CD4-positive, alpha-beta T cell treated with Interleukin-1 beta for 1 hour (primary cell): ENCODE measurements around the gene RNF150.

Experiments
- DNase-seq, 2 donors: peaks; one replicate each; pipeline ENCODE4 v3.0.0-alpha.2; 2020 to 2022

RNF150 gene

DNA sequence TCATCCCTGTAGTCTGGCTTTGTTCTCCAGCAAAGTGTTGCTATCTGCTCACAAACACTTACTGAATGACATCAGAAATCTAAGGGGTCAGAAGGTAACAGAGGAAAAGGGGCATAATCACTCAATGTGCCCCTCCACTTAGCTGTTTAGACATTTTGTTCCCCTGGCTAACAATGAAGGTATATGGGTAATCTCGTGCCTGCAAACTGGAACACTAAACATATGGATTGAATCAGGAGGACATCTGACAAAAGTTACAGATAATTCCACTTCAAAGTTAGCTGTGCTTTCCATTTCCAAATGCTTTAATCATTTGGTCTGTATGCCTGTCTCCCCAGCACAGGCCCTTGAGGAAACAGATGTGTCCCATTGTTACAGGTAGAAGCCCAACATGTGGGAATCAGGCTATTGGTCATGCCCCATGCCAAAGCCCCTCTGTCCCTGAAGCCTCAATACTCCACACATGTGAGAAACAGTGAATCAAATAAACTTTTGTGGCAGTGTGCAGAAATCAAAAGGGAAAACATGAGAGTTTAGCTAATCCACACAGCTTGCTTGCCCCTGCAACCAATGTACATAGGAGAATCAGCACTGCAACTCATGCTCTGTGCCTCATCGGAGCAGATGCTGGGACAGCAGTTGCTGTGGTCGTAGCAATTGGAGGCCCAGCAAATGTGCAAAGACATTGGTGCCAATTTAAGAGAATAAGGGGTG lies 111.7 kb downstream of the RNF150 start:
- no peak for DNase-seq

DNA sequence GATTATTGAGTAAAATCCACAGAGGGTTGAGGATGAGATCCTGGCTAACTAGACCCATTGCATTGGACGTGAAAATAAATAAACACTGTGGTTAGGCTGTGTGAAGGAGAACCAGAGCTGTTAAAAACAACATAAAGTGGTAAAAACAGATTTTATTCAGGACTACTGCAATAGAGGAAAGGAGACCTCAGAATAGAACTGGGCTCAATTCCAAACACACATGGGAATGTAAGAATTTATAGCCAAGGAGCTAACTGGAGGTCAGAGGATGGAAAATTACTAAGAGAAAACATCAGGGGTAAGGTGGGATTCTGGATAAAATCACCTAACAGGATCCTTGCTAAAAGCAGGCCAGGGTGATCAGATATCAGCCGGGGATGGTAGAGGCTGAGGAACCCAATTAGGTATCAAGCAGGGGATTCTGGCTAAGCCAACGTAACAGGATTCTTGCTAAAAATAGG lies 112.4 kb downstream of the RNF150 start:
- DNase-seq = no peak

DNA sequence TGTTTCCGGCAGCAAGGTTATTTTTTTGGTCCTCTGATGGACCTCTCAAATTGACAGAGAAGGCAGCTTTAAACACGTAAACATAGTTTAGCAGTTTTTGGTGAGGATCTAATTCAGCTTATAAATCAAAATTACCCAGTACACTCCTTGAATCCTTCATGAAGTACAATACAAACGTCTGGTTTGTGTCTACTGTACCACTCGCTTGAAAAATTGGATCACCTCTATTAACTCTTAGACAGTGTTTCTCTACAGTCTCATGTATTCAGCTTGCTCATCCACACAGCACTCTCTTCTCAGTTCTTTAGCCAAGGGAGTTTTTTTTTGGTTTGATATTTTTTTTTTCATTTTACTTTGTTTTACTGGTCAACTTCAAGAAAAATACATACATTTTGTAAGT lies 113.5 kb downstream of the RNF150 start:
- no peak for DNase-seq

DNA sequence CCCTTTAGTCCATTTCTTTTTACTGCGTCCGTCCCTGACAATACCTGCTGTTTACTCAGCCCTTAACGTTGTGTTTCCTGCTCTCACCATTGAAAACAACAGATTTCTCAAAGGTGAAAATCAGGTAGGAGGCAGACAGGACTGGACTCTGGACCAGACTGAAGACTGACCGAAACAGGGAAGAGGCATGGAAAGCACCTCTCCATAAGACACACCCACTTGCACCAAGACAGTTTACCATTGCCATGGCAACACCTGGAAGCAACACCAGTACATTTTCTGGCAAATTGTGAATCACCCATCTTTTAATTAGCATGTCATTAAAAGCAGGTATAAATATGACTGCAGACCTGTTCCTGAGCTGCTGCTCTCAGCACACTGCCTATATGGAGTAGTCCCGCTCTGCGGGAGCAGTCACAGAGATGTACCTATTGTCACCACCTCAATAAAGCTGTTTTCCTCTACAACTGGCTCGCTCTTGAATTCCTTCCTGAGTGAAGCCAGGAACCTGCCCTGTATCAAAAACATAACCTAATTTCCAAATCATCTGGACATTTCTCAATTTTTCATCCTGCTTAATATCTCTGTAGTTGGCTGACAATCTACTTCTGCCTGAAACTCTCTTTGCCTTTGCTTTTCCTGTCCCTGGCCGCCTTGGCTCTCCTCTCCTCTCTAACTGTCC lies 117.0 kb downstream of the RNF150 start:
- DNase-seq = no peak

DNA sequence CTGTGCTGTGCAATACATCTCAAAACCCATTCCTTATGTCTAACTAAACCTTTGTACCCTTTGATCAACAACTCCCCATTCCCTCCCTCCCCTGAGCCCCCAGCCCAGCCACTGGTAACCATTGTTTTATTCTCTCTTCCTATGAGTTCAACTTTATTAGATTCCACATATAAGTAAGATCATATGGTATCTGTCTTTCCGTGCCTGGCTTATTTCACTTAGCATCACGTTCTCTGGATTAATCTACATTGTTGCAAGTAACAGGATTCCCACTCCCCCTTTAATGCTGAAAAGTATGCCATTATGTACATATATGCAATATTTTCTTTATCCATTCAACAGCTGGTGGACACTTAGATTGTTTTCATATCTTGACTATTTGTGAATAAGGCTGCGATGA lies 119.4 kb downstream of the RNF150 start:
- DNase-seq = no peak

DNA sequence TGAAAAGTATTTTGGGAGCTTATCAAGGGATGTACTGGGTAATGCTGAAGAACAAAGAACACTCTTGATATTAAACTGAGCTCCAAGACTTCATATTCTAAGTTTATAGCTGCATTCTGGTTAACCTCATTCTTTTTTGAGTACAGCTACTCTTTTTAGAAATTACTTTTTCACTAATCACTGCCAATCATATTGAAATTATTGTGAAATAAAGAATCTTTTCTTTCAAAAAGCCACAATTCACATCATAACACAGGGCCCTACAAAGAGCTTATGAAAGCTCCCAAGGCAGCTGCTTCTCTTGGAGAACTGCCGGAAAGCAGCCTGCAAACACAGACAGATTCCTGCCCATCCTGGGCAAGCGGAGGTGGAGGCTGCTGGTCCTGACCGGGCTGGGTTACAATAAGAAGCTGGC lies 121.4 kb downstream of the RNF150 start:
- DNase-seq = no peak

DNA sequence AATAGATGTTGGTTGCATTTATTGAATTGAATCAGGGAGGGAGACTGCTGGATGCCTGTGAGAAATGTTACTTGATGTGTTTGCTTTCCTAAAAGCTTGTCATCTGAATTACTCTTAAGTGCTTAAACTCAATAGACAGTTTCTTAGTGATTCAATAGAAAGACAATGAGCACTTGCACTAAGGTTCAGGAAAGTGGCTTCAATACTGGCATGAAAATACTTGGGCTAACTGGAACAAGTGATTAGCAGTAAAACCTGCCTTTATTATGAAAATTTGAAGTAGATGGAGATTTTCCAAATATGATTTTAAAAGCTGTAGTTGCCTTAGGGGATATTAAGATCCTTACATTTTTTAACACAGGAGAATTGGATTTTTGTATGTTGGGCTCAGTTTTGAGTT lies 123.3 kb downstream of the RNF150 start:
- no peak for DNase-seq

DNA sequence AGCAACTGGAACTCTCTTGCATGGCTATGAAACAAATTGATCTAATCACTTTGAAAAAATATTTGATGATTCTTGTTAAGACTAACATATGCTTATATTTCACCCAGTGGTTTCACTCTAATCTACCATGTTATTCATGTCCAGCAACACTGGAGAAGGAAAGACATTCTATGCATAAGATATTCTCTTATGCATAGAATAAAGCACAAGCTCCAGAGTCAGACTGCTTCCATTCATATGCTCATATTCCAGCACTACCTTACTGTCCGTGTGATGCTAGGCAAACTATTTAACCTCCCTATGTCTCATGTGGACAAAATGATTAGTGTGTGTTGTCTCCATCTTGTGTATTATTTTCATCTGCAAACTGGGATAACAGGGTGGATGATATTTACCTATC lies 124.1 kb downstream of the RNF150 start:
- DNase-seq = no peak

DNA sequence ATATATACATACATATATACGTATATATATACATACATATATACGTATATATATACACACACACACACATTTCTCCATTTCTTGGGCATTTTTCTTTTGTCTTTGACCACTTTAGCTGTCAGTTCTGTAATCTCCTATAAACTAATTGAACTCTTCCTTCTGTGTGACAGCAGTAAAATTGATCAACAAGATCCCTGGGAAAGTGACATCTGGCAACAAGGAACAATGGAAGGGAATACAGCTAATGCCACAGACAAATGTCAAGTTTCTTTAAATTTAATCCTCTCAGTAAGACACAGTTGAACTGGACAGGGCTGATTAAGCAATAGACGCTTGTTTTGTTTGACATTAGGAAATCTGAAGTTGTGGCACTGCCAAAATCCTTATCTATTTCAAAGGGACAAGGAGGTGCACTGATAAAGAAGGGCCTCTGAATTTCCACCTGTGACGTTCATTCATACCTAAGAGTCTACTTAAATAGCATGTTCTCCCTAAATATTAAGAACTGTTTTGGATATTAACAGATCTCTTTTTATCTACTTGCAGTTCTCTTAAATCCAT lies 126.9 kb downstream of the RNF150 start:
- DNase-seq = no peak

DNA sequence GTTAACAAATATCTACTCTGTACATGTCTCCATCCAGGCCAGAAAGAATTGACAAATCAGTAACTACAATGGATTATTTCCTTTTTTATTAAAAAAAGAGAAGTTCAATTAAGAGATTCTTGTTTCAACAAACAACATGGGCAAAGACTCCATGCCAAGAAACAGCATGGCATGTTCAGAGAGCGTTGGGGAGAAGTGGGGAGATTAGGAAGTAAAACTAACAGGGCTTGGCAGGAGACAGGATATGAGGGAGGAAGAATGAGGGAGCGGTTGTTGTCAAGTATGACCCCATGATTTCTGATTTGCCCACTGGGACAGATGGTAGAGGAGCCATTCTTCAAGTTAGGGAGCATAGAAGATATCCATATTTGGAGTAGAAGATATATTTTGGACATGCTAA lies 128.4 kb downstream of the RNF150 start:
- DNase-seq = no peak

DNA sequence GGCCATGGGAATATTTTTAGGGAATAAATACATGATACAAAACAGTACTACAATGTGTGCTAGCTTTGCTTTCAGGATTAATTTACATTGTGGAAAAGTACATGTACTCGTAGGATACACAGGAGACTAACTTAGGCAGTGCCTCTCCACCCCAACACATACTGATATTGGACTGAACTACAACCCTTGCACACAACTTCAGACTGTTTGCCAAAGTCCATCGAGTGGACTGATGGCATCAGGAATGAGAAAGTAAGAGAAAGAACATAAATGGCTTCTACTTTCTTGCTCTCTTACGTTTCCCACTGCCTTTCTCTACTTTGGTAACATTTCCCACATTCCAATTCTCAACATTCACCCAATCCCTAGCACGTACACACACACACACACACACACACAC lies 130.1 kb downstream of the RNF150 start:
- no peak for DNase-seq

DNA sequence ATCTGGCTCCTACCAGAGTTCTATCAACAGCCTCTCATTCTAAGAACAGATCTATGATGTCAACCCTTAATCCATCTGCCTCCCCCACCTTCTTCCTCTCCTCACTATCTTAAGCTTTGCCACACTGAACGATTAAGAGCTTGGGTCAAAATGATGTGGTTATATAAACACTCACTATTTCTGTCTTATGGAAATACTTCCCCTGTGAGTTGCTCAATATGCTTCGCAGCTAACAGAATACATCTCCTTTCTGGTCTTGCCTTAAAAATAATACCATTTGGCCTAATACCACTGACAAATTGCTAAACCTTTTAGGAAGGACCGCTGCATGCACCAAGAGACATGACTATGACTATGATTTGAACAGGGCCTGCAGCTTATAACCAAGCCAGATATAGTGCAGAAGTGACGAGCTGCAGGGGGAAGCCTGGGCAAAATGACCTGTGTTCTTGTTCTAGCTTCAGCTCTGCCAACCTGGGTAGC lies 130.9 kb downstream of the RNF150 start:
- DNase-seq = no peak

DNA sequence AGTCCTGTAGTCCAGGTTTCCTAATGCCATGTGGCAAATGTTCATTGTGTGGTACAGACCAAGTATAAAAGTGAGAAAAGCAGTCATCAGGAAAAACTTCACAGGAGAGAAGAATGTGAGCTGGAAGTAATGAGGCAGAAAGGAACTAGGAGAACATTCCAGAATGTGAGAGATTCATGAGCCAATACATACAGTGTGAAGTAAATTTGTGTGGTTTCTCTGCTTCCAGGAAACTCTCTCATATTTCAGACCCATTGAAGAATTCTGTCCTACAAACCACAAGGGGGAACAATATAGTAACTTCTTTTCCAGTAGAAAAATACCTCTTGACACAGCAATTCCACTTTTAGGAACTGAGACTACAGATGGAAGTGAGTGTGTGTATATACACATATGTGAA lies 136.5 kb downstream of the RNF150 start:
- no peak for DNase-seq

DNA sequence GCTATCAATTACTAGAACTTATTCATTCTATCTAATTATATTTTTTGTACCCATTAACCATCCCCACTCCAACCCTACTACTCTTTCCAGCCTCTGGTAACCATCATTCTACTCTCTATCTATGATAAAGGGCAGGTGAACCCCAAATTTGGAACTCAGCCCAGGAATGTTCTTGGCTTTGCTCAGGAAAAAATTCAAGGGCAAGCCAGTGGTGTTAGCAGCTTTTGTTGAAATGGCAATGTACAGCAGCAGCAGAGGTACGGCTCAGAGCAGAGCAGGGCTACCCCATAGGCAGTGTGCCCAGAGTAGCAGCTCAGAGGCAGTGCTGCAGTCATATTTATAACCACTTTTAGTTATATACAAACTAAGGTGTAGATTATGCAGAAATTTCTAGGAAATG lies 138.2 kb downstream of the RNF150 start:
- DNase-seq = no peak

DNA sequence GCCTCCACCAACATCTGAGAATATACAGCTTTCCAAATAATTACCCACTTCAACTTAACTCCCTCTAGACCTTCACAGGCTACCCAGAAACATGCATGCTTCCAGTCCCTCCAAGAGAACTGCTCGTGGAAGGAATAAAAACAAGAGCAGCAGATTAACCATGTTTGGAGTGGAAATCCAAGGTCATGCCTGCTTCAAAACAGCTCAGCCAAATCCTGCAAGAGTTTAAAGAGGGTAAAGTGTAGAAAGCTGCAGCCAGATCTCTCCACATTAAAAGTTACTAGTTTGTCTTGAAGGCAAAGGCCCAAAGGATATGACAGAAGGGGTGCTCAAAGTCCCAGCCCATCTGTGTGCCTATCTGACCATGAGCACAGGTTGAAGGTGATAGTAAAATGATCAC lies 139.3 kb downstream of the RNF150 start:
- no peak for DNase-seq

DNA sequence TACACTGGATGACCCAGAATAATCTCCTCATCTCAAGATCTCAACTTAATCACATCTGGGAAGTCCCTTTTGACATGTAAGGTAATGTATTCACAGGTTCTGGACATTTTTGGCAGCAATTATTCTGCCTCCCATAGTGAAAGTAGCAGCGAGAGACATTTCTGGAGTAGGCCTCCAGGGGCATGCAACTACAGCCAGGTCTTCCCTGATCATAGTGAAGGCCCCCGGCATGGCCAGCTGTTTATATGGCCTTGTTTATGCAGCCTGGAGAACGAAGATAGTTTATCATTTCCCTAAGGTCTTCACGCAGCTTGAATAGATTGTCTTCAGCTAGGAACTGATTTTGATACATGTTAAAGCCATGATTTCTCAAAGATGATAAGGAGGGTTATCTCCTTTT lies 139.9 kb downstream of the RNF150 start:
- DNase-seq = no peak

DNA sequence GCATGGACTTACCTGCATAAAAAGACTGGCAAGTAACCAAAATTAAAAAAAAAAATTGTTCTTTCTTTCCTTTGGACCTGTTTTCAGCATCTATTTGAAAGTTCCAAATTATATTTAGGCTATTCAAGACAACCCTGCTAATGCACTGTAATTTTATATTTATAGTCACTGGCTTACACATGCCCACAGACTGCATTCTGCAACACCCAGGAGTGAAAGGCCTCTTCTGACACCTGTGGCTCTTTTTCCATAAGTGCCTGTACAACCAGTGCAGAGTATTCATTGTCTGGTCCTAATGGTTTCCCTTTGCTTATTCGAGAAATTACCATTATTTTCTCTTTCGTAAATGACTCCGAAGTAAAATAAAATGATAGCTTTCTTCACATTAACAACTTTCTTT lies 143.3 kb downstream of the RNF150 start:
- no peak for DNase-seq

DNA sequence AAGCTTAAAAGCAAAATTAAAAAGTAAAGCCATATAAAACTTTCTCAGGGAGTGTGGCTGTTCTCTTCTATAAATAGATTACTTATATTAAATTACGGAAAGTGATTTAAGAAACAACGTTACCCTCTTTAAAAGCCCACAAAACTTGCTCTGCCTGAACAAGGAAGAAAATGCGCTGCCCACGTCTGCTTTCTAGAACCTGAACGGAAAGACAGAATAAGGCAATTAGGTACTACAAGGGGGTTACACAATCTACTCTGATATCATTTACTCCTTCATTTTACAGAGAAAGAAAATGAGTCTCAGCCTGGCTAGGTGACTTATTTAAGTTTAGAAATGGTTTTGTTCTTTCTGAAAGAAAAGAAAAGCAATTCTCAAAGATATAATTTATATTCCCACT lies 147.2 kb downstream of the RNF150 start:
- no peak for DNase-seq

DNA sequence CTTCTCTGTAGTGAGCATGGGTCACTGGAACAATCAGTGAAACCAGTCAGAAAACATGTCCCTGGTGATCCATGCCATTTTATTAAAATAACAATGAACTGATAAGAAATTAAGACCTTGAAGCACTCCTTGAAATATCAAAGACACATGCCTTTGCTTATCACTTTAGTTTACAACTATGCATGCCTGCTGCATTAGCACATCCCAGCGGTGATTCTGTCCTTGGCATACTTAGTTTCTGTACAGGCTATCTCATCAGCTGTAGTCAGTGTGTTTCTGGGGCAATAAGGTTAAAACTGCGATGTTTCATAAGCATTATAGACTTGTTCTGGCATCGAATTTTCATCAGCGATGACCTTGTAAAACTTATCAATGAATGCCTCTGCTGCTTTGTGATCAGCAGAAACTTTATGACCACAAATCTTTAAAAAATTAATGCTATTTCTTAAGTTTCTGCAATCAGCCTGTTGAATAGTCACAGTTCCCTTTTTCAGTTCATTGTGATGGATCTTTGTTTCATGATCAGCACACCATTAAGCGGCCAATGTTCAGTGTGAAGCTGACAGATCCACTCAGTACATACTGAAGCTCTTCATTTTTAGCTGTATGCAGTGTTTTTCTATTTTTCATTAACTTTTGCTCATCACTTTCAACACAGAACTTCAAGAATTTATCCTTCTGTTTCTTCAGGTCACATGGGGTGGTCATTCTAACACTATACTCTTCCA lies 150.5 kb downstream of the RNF150 start:
- DNase-seq = no peak

DNA sequence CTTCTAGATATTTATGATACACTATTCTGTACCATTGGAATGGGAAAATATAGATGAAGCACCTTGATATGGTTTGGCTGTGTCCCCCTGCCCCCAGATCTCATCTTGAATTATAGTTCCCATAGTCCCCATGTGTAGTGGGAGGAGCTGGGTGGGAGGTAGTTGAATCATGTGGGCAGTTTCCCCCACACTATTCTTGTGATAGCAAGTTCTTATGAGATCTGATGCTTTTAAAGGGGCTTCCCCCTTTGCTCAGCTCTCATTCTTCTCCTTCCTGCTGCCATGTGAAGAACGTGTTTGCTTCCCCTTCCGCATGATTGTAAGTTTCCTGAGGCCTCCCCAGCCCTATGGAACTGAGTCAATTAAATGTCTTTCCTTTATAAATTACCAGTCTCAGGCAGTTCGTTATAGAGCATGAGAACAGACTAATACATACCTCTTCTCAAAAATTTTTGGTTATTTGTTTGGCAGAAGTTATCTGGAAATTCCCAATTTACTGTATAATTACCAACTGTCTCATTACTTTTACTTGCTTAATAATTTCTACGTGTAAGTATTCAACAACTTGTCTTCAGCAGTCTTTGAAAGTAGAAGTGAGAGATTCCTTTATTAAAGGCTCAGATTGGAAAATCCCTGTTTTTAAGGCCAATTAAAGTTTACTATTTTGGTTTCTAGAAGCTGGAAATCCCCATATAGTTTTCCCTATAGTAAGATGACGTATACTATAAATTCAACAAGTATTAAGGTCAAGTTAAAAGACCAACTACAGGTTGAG lies 152.7 kb downstream of the RNF150 start:
- DNase-seq = no peak

DNA sequence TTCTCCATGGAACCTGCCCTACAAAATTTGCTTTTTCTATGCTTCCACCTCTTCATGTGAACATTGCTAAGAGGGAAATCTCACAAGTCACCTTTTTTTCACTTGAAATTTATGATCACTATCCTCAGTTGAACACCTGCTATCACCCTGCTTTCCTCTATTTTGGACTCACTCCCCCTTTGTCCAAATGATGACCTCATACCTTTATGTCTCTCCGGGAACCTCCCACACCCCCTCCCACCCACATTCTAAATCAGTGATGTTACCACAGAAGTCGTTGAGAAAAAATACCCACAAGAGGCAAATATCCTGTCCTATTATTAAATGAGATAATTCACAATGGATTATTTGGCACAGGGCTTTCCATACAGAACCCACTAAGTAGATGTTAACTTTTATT lies 156.5 kb downstream of the RNF150 start:
- DNase-seq = no peak

DNA sequence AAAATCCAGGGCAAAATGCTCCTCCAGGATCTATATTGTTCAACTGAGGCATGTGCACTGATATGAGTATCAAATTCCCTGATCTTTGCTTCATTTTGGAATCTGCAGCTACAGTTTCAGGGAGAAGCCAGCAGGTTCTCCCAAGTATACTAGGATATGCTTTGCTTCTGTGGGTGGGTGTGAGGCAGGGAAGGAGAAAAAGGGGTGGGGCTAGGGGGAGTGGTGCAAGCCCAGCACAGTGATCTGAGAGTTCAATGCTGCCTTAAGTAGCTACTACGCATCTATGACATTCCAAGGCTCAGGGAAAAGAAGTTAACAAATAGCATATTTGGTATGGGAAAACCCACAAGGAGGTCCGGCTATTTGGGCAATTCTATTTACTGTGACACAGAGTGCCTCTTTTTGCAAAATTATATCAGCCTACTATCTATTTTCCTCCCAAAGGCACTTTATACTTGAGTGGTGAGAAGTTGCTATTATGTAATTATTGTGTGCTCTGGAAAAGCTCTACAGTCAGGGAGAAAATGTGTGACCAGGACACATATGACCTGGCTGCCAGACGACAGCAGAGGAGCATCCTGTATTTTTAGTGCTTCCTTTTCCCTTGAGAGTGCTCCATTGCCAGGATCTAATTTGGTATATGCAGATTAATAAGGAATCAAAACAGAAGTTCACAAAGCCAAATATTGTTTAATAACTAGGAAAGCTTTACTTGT lies 162.0 kb downstream of the RNF150 start:
- no peak for DNase-seq
